OCI-LY3 (cell line): ENCODE measurements around the gene SUCLG2.

Source experiments
- EZH2phosphoT487 ChIP-seq: fragments of 200-600 bp; shearing (Covaris generic); IDR thresholded peaks from 2 replicates; pipeline ENCODE4 v1.6.1; 2018; ENCODE audit warnings: antibody characterized with exemption, mixed run types, low read depth
- TF ChIP-seq, protein P1 (sequence below): fragments of 200-600, 300-600 bp; sonication (generic); IDR thresholded peaks from 2 replicates; pipeline ENCODE4 v1.5.1; 2014; ENCODE audit warnings: antibody characterized with exemption, low read length, low read depth

GRCh38 chr3:67529337-67529736, 125.1 kb downstream of the SUCLG2 start:
- TF ChIP-seq, protein P1, sequence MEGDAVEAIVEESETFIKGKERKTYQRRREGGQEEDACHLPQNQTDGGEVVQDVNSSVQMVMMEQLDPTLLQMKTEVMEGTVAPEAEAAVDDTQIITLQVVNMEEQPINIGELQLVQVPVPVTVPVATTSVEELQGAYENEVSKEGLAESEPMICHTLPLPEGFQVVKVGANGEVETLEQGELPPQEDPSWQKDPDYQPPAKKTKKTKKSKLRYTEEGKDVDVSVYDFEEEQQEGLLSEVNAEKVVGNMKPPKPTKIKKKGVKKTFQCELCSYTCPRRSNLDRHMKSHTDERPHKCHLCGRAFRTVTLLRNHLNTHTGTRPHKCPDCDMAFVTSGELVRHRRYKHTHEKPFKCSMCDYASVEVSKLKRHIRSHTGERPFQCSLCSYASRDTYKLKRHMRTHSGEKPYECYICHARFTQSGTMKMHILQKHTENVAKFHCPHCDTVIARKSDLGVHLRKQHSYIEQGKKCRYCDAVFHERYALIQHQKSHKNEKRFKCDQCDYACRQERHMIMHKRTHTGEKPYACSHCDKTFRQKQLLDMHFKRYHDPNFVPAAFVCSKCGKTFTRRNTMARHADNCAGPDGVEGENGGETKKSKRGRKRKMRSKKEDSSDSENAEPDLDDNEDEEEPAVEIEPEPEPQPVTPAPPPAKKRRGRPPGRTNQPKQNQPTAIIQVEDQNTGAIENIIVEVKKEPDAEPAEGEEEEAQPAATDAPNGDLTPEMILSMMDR: 0 out of 2 replicates have a peak, but pooled peaks have one; percentile 16
- no peak for TF ChIP-seq EZH2phosphoT487
